Ramos (cell line): ENCODE data around the gene TGM6.

Experiments used
- in situ Hi-C: fragments of 300-500 bp; cut with MboI; formaldehyde crosslinking; loops from one replicate; pipeline ENCODE4 v1.14.3; 2022; ENCODE audit warnings: low sequenced_read_pairs; ENCODE audit not compliant: unreplicated experiment

The TGM6 gene

DNA sequence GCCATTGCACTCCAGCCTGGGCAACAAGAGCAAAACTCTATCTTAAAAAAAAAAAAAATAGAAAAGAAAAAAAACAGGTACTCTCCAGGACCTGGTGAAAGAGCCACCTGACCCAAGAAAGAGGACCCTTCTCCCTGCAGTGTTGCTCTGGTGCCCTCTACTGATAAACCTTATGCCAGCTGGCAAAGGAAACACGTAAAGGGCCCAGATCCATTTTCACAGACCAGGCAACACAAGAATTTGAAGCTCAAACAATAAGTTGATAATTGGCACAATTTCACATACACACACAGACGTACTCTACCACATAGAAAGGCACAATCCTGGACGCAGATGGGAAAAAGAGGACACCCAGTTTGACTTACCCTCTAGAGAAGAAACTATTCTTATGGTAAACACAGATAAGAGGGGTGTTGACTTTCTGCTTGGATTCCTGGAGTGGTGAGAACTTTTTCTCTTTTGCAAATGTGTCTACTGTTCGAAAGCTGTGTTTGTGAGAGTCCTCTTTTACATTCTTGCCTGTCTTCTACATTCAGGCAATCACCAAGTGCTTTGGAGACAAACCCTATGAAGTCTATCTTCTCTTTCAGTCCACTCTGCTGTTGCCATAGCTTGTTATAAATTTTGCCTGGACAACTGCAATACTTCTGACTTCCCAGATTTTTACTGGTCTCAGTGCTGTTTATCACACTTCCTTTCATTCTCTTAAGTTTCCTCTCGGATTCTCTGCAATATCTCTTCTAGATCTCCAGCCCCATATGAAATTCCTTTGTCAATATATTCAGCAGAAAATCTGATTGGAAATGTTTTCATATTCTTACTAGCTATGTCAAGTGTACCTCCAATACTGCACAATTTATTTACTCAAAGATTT is 96.3 kb downstream of the TGM6 start:
- in situ Hi-C loops: no loop called here

DNA sequence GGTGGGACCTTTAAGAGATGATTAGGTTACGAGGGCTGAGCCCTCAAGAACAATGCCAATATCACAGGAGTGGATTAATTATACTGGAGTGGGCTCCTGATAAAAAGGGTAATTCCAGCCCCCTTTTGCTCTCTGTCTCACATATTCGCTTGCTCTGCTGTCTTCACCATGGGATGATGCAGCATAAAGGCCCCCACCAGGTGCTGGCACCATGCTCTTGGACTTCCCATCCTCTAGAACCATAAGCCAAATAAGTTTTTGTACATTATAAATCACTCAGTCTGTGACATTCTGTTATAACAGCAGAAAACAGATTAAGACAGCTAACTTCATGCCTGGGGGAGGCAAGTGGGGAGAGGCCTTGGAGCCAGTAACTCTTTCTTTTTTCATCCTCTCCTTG is 99.7 kb downstream of the TGM6 start:
- in situ Hi-C loops: no loop called here
